Body of pancreas (tissue), 4 donors: ENCODE results near the gene FBN2.

ENCODE experiments used
- POLR2A ChIP-seq, 3 donors: fragments of 450-650 bp; IDR thresholded peaks; one replicate each; pipeline ENCODE4 v1.6.1; 2016; ENCODE audit warnings: antibody characterized with exemption in 3 of 3, mild to moderate bottlenecking in 2 of 3
- TF ChIP-seq, protein P1 (sequence below), 7 experiments: fragments of 450-650 bp in 4 of 7; fragments of 200-600 bp in 3 of 7; sonication (generic) in 3 of 7; IDR thresholded peaks; one replicate each; pipeline ENCODE4 v1.5.1; 2016 to 2019; ENCODE audit warnings: antibody characterized with exemption in 7 of 7

DNA sequence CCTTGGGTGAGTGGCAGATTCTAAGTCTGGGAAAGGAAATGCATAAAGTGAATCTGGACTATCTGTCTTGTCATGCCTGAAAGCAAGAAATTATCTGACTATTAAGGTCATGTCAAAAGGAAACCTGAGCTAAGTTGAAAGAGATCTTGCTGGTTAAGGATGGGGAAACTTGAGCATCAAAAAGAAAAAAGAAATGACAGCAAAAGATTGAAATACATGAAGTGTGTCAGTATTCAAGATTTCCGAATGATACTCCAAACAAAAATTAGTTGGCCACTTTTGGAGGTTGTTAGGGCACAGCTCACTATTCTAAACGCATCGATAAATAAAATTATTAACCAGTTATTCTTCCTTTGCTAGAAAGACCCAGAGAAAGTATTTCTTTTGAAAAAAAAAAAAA lies 3.3 kb upstream of the FBN2 start:
- TF ChIP-seq, protein P1, sequence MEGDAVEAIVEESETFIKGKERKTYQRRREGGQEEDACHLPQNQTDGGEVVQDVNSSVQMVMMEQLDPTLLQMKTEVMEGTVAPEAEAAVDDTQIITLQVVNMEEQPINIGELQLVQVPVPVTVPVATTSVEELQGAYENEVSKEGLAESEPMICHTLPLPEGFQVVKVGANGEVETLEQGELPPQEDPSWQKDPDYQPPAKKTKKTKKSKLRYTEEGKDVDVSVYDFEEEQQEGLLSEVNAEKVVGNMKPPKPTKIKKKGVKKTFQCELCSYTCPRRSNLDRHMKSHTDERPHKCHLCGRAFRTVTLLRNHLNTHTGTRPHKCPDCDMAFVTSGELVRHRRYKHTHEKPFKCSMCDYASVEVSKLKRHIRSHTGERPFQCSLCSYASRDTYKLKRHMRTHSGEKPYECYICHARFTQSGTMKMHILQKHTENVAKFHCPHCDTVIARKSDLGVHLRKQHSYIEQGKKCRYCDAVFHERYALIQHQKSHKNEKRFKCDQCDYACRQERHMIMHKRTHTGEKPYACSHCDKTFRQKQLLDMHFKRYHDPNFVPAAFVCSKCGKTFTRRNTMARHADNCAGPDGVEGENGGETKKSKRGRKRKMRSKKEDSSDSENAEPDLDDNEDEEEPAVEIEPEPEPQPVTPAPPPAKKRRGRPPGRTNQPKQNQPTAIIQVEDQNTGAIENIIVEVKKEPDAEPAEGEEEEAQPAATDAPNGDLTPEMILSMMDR (IDR thresholded peaks at IDR 0.05): no peak
- TF ChIP-seq POLR2A (IDR thresholded peaks at IDR 0.05): no peak
